HG03060 (cell line): ENCODE results near the gene SNX27.
"Not testable (repeated sequence)": the region's sequence is repeated elsewhere in the genome, so short reads cannot be mapped to it uniquely, and the experiment has no call there.

Experiments used
- ATAC-seq: cut with Tn5 transposase; IDR thresholded peaks from one replicate; pipeline ENCODE4 v1.9.1; 2021; ENCODE audit warnings: low read depth, moderate number of reproducible peaks; ENCODE audit not compliant: unreplicated experiment

The SNX27 gene

DNA sequence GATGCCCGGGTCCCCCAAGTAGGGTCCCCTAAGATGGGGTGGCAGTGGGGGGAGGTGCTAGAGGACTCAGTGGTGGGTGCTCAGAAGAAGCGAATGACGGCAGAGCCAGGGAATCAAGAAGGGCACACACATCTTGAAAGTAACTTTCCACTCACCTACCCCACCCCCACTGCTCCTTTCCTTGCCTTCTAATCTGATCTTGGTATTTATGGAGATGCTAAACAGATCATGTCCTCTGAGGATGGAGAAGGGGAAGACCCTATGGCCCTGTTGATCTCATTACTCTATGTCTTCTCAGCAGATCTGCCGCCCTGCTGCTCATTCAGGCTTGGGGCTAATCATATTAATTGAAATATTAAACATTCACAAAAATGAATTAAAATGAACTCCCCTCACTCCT, 106.8 kb downstream of the SNX27 start:
- ATAC-seq: no peak

DNA sequence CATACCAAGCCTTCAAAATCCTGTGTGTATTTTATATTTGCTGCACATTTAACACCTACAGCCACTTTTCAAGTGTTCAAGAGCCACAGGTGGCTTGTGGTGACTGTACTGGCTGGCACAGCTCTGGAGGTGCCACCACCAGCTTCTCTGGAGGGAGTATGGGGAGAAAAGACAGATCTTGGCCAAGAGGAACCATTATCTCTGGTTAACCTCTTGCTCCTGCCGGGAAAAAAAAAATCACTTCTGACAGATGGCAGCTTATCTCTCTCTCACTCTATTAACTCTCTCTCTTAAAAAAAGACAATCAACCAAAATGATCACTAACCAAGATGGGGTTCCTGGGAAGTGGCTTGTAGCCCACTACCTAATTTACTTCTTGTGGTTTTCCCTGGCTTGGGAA, 108.3 kb downstream of the SNX27 start:
- no peak for ATAC-seq

DNA sequence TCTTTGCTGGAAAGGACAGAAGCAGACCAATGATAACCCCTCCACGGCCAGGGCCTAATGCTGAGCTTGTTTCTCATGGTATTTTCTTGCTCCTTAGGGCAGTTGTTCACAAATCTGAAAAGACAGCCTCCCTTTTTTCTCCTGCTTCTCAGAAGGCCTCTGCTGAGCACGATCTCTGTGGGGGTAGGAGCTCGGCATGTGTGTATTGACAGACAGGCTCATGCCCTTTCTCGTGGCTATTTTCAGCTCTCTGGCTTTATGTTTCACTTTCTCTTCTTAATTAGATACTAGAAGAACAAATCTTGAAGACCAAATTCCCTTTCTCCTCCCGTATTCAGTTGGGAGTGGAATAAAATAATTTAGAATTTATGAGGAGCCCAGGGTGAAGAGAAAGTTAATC, 108.7 kb downstream of the SNX27 start:
- ATAC-seq: no peak

DNA sequence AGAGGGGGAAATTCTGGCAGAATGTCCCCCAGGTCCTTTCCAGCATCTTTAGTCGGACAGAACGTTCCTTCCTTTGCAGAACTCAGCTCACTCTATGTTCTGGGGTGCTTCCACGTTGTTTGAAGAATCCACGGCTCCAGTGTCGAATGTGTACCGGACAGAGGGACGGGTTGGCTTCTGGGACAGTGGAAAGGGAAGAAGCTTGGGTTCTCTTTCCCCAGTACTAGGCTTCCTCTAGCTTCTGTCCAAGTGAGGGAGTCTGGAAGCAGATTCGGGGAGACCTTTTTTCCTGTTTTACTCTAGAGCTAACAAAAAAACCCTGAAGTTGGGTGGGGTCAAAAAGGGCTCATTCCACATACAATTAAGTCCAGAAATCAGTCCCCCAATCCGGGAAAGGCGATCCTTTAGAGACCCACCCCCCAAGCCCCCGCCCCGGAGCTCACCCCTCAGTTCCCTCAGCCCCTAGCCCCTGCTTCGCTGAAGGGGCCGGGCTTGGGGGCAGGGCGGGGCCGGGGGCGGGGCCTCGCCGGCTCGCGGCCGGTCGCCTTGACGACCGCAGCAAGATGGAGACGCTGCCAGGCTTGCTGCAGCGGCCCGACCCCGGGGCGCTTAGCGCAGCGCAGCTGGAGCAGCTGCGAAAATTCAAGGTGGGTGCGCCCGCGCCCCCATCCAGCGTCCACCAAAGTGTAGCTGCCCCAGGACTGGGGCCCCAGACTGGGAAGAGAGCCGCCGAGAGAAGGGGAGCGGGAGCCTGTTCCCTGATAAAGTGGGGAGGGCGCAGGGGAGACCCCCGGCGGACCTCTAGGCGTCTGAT, 109.3 kb downstream of the SNX27 start, which contains the start of gene RIIAD1:
TSS of gene RIIAD1 (plus strand) at position 549 of the 814 bp plus-strand sequence. CDS start at position 564, 15 bp downstream.
- ATAC-seq: no peak

DNA sequence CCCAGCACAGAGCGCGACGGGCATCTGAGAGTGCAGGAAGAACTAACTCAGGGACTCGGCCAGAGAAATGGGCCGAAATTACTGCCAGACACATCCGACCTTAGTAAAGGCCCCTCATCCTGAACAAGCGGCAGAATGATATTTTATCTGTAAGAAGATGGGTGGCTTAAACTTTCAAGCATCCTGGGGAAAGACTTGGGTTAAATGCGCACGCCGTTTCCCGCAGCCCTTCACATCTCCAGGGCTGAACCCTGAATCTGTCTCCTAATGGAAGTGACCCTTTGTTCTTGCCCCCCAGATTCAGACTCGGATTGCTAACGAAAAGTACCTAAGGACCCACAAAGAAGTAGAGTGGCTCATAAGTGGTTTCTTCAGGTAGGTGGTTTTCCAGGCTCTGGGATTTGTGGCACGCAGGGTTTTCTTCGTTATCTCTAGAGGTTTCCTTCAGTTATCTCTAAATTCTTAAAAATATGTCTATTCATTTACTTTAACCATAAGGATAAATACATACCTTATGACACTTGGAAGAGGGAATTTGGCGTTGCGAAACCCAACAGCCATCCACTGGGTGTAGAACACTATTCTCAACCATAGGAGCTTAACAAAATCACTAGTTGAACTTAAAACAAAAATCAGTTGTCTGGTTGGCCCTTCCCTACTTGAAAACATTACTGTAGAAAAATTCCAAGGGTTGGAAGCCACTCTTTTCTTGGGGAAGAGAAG, 110.1 kb downstream of the SNX27 start:
- no peak for ATAC-seq

DNA sequence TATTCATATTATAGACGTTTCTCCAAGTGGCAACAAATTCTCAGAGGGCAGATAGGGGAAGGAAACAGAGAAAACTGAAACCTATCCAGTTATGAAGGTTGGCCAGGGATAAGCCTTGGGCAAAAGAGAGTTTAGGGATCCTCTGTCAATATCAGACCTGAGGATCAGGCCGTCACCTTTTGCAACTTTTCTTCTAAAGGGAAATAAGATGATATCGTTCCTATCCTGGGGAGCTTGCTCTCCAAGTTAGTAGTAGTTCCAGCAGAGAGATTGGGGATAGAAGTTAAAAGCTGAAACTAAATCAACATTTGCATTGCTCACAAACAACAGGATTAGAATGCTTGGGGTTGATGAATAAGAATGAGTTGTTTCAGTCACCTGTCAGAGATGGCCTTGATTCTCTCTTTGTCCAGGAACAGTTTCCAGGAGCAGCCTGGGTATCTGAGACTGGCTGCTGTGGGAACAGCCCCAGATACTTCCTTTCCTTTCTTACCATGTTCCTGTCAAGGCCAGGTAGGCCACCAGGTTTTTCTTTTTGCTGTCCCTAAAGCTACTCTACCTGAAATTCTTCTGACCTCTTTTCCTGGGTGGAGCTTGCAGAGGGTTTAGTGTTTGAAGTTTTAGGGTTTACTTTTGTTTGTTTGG, 112.0 kb downstream of the SNX27 start:
- no peak for ATAC-seq

DNA sequence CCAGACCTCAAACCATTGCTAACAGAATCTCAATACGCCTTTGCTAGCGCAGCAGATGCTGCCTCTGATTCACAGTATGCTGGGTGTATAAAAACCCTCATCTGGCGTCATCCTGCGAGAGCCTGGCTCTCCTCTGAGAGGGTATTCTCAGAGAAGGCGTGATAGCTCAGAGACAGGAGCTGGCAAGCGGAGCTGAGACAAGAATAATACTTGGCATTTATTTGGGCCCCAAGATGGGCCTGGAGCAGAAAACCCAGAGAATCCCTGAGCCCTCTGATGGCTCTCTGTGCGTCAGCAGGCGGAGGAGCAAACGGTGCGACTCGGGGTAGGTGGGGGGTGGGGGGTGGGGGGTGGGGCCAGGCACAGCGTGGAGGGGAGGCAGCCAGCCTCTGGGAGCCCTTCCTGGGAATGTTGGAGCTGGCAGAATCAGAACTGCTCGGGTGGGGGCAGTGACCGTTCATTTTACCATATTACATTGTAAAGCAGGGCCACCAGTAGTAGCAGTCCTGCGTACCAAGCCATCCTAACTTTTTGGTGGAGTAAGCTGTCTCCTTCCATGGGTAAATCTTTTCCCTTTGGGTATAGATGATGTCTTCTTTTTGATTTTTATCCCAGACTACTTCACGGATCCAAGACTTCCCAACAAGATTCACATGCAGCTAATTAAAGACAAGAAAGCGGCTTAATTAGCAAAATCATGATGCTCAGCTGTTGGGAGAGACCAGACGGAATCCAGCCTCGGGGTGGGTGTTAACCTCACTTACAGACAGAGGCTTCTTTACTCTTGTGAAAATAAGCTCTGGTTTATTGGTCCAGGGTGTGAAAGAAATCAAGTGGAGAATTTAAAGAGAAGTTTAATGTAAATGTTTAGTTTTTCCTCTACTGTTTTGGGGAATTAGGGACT, 116.6 kb downstream of the SNX27 start:
- no peak for ATAC-seq

DNA sequence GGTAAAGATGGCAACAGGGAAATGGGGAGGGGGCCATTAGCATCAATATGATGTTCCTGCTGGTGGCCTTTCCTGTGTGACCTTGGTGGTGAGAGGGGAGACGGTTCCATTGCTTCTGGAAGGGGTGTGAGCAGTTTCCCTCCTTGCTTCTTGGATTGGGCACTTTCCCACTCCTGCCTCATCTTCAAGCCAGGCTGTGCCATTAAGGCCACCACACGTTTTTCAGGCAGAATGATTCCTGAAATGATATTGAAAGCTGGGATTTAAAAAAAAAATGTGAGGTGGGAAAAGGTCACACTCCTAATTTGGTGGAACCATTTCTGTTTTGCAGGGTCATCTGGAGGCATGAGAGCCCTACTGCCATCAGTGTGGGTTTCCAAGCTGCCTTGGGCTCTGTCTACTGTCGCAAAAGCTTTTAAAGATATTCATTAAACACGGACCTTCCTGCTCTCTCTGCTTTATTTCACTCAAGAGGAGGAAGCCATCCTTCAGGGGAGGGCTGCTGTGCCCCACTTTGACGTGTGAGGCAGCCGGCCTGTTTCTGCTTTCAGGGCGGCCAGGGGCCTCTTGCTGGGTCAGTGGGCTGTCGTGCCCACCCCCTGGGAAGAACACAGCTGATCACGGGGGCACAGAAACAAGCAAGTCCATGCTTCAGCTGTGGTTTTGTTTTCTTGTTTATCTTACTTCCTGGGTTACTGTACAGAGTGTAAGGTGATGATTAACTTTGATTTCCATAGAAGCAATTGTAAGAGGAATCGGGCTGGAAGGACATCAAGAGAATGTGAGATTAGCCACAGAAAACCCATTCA, 117.5 kb downstream of the SNX27 start:
- no peak for ATAC-seq

DNA sequence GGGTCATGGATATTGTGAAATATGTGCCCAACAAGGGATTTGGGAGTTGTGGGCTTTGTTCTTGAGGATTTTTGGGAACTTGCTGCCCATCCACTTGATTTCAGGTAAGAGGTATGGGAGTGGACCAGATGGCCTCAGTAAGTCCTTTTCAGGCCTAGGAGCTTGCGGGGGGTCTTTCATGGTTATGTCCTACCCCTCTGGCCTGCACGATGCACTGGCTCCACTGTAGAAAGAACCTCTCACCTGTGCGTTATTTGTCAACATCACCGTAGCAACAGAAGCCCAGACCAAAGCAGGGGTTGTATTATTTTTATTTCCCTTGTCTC, 118.1 kb downstream of the SNX27 start:
- no peak for ATAC-seq

DNA sequence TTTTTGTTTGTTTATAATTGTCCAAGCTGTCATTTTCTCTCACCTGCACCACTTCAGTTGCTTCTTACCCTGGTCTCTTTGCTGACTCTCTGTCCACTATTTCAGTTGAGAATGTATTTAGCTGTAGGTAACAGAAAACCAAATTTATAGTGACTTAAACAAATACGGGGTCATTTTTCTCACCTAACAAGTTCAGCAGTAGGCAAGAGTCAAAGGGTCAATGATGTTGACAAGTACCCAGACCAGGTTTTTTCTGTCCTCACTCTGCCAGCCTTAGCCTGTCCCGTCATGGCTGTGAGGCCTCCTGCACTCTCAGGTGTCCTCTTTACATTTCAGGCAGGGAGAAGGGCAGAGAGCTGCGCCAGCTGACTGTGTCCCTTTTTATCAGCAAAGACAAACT, 121.3 kb downstream of the SNX27 start:
- ATAC-seq: no peak

DNA sequence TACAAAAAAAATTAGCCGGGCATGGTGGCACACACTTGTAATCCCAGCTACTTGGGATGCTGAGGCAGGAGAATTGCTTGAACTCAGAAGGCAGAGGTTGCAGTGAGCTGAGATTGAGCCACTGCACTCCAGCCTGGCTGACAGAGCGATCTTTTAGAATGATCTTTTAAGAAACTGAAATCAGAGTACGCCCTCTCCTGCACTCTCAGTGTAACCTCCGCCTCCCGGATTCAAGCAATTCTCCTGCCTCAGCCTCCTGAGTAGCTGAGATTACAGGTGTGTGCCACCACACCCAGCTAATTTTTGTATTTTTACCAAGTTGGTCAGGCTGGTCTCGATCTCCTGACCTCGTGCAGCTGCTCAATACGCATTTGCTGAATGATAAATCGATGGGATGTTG, 122.1 kb downstream of the SNX27 start:
- not testable (repeated sequence) for ATAC-seq

DNA sequence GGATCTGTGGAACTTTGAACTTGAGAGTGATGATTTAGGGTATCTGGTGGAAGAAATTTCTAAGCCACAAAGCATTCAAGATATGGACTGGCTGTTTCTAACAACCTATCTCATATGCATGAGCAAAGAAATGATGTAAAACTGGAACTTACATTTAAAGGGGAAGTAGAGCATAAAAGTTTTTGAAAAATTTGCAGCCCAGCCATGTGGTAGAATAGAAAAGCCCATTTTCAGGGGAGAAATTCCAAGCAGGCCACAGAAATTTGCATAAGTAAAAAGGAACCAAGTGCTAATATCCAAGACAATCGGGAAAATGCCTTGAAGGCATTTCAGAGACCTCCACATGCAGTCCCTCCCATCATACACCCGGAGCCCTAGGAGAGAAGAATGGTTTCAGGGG, 125.2 kb downstream of the SNX27 start:
- no peak for ATAC-seq

DNA sequence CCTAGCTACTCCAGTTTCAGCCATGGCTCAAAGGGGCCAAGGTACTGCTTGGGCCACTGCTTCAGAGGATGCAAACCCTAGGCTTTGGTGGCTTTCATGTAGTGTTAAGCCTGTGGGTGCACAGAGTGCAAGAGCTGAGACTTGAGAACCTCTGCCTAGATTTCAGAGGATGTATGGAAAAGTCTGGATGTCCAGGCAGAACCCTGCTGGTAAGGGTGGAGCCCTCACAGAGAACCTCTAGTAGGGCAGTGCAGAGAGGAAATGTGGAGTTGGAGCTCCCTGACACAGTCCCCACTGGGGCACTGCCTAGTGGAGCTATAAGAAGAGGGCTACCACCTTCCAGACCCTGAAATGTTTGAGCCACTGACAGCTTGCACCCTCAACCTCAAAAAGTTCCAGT, 125.6 kb downstream of the SNX27 start:
- no peak for ATAC-seq

DNA sequence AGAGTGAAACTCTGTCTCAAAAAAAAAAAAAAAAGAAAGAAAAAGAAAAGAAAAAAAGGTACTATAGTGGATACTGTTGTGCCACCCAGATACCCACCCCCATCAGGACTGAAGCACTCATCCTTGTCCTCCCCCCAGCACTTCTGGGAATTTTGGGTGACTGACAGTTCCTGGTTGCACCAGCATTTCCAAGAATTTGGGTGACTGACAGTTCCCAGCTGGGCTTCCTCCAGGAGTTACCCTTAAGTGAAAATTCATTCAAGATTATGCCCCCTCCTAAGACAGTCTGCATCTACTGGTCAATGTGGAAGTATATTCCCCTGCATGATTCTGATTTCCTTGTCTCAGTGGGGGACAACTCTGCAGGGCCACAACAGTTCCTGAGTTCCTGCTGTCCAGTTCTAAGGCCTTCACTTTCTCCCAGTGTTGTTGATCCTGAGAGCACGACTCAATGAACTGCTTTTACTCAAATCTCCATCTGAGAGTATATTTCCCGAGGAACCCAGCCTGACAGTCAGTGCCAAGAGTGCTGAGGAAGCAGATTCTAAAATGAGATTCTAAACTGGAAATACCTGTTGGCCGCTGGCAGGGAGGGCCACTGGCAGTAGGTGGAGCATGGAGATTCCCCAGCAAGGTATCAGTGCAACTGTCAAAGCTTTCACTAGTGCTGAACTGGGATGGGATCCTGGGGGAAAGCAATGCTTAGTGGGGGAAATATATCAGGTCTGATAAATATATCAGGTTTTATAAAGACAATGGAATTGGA, 127.9 kb downstream of the SNX27 start:
- no peak for ATAC-seq

DNA sequence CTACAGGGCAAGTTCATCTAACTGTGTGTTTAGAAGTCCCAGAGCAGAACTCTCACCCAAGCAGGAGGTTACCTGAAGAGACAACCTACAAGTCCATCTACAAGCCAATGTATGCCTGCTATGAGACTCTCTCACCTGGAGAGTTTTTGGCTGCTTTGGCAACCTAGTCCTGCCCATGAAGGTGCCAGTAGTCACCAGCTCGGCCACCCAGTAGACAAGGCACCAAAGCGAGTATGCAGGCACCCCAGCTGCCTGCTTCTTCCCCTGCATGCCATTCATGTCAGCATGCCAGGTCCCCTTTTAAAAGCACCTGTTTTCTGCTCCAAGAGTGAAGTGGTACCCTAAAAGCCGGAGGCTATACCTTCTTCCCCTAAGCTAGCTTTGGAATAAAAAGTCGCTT, 129.7 kb downstream of the SNX27 start:
- ATAC-seq: no peak
